Endothelial cell of umbilical vein (primary cell): ENCODE data around the gene MED27. TPM values are rescaled to one million over a fixed set of nuclear protein-coding genes. Genes with fewer than 3 reads are reported as not detected.

Source experiments
- BruUV-seq: library from RNA; stranded (reverse); fragments of 400-500 nt; replicated peaks from 2 replicates; lab custom pipeline; 2021; lab: Mats Ljungman, UMichigan
- CTCF ChIA-PET: fragments of 300-600, 350-600 bp; sonication (Branson Sonifier 250); formaldehyde crosslinking; loops from one replicate; lab custom pipeline; 2021; ENCODE audit warnings: antibody characterized with exemption, inconsistent platforms; lab: Charles Lee
- POLR2A ChIA-PET: fragments of 300-600, 350-600 bp; sonication (Branson Sonifier 250); formaldehyde crosslinking; loops from one replicate; lab custom pipeline; 2021; ENCODE audit warnings: antibody characterized with exemption, inconsistent platforms; lab: Charles Lee
- DNase-seq: peaks from one replicate; pipeline ENCODE4 v3.0.0-alpha.2; 2011; ENCODE audit warnings: low read depth, low spot score
- FAIRE-seq: peaks from 2 replicates; lab custom pipeline; 2011; peaks lifted over from hg19 to GRCh38; lab: Jason Lieb, UNC
- H2AFZ ChIP-seq: 2 replicates; pipeline ENCODE4 v1.6.0; 2012; ENCODE audit warnings: low read depth, low read length, control low read depth, inconsistent platforms
- H3K27ac ChIP-seq: 2 replicates; pipeline ENCODE4 v1.5.1; 2011; ENCODE audit warnings: low read depth, mild to moderate bottlenecking, control low read depth, low read length, moderate library complexity; ENCODE audit not compliant: insufficient read depth
- H3K27me3 ChIP-seq, 2 experiments: 2 replicates each; pipeline versions ENCODE4 v1.6.0 to v1.6.1; 2011; ENCODE audit warnings: low read length in 2 of 2, mixed read lengths in 1 of 2; ENCODE audit not compliant: control insufficient read depth in 2 of 2, insufficient read depth in 2 of 2
- H3K36me3 ChIP-seq, 2 experiments: 2 replicates in 1 of 2; 3 replicates in 1 of 2; pipeline ENCODE4 v1.5.1; 2011; ENCODE audit warnings: low read length in 2 of 2, mild to moderate bottlenecking in 1 of 2, moderate library complexity in 1 of 2; ENCODE audit not compliant: control insufficient read depth in 2 of 2, insufficient read depth in 2 of 2; ENCODE audit errors: extremely low read depth in 1 of 2
- H3K4me1 ChIP-seq: 3 replicates; pipeline ENCODE4 v1.5.1; 2011; ENCODE audit warnings: mild to moderate bottlenecking, low read length; ENCODE audit not compliant: control insufficient read depth, insufficient read depth; ENCODE audit errors: extremely low read depth
- H3K4me2 ChIP-seq: 2 replicates; pipeline ENCODE4 v1.6.1; 2011; ENCODE audit warnings: low read length, control low read depth, mixed read lengths; ENCODE audit not compliant: insufficient read depth
- H3K4me3 ChIP-seq, 3 experiments: fragments of 200-600 bp in 1 of 3; sonication (generic), shearing (Covaris generic) in 1 of 3; replicated peaks in 1 of 3; 2 replicates each; pipeline ENCODE4 v1.5.1; 2011 to 2016; ENCODE audit warnings: control low read depth in 3 of 3, low read length in 3 of 3, mild to moderate bottlenecking in 2 of 3, inconsistent platforms in 1 of 3, low read depth in 1 of 3, moderate library complexity in 1 of 3; ENCODE audit not compliant: insufficient read depth in 1 of 3
- H3K79me2 ChIP-seq: 2 replicates; pipeline ENCODE4 v1.6.0; 2012; ENCODE audit warnings: low read length, inconsistent platforms; ENCODE audit not compliant: control insufficient read depth, insufficient read depth
- H3K9ac ChIP-seq: replicated peaks from 2 replicates; pipeline ENCODE3; 2011; ENCODE audit warnings: low read length, control low read depth; ENCODE audit not compliant: insufficient read depth; ENCODE audit errors: extremely low read depth
- H3K9me1 ChIP-seq: replicated peaks from 3 replicates; pipeline ENCODE4 v1.6.0; 2011; ENCODE audit warnings: mild to moderate bottlenecking, low read length; ENCODE audit not compliant: control insufficient read depth, insufficient read depth; ENCODE audit errors: extremely low read depth
- H3K9me3 ChIP-seq: replicated peaks from 2 replicates; pipeline ENCODE4 v1.5.1; 2012; ENCODE audit warnings: low read length, inconsistent platforms; ENCODE audit not compliant: control insufficient read depth, insufficient read depth
- H4K20me1 ChIP-seq: replicated peaks from 2 replicates; pipeline ENCODE3; 2011; ENCODE audit warnings: mild to moderate bottlenecking, low read length; ENCODE audit not compliant: control insufficient read depth, insufficient read depth; ENCODE audit errors: extremely low read depth
- CTCF ChIP-seq, 2 donors: IDR thresholded peaks; 1 replicate in 1 of 2; 2 replicates in 1 of 2; pipeline ENCODE4 v1.5.1; 2011; ENCODE audit warnings: low read length in 2 of 2, mild to moderate bottlenecking in 2 of 2, moderate library complexity in 2 of 2, control low read depth in 1 of 2, inconsistent platforms in 1 of 2, low read depth in 1 of 2; ENCODE audit not compliant: insufficient read depth in 1 of 2; ENCODE audit errors: extremely low read depth in 1 of 2
- EZH2 ChIP-seq: IDR thresholded peaks from 2 replicates; pipeline ENCODE4 v1.6.1; 2012; ENCODE audit warnings: borderline replicate concordance, low read depth, mild to moderate bottlenecking, moderate library complexity, low read length, inconsistent platforms; ENCODE audit not compliant: severe bottlenecking
- FOS ChIP-seq: IDR thresholded peaks from 2 replicates; pipeline ENCODE4 v1.6.1; 2011; ENCODE audit warnings: mild to moderate bottlenecking, low read length, moderate library complexity, borderline replicate concordance; ENCODE audit not compliant: insufficient read depth
- GATA2 ChIP-seq: IDR thresholded peaks from 2 replicates; pipeline ENCODE4 v1.7.0; 2011; ENCODE audit warnings: low read depth, mild to moderate bottlenecking, moderate library complexity, mixed read lengths, low read length; ENCODE audit not compliant: insufficient read length, insufficient read depth
- JUN ChIP-seq: IDR thresholded peaks from 2 replicates; pipeline ENCODE4 v1.6.1; 2011; ENCODE audit warnings: borderline replicate concordance, low read depth; ENCODE audit not compliant: insufficient read length, insufficient read depth
- MYC ChIP-seq: IDR thresholded peaks from one replicate; pipeline ENCODE4 v1.6.1; 2011; ENCODE audit warnings: mild to moderate bottlenecking, low read depth, low read length
- POLR2A ChIP-seq: IDR thresholded peaks from 2 replicates; pipeline ENCODE4 v1.6.1; 2012; ENCODE audit warnings: low read depth, mild to moderate bottlenecking, control low read depth, low read length
- POLR2AphosphoS5 ChIP-seq: IDR thresholded peaks from 2 replicates; pipeline ENCODE4 v1.6.1; 2012; ENCODE audit warnings: low read depth, mild to moderate bottlenecking, control low read depth, low read length, moderate library complexity; ENCODE audit not compliant: insufficient read depth
- dilution Hi-C: fragments of 300-500 bp; cut with MboI; formaldehyde crosslinking; loops from one replicate; pipeline ENCODE4 v1.15.0; 2019; ENCODE audit warnings: low sequenced_read_pairs; ENCODE audit not compliant: extremely low pct_ligation_motif_present
- intact Hi-C: fragments of 100-400 bp; cut with micrococcal nuclease; formaldehyde crosslinking; loops from one replicate; pipeline ENCODE4 v1.10.0; 2022
- polyA plus RNA-seq, 4 experiments: library from polyadenylated mRNA; depleted of rRNA in 3 of 4; stranded (reverse) in 3 of 4; unstranded in 1 of 4; fragments of >200 nt; gene quantifications; 2 replicates each; pipeline versions ENCODE4 v1.2.1 to v1.2.3, GENCODE V29; 2011 to 2012; ENCODE audit warnings: missing spikeins in 1 of 4
- total RNA-seq: library from RNA; stranded (reverse); gene quantifications from 2 replicates; pipeline ENCODE4 v1.2.3, GENCODE V29; 2021
- TF ChIP-seq, protein P1 (sequence below): IDR thresholded peaks from 2 replicates; pipeline ENCODE4 v1.6.1; 2011; ENCODE audit not compliant: insufficient read depth, insufficient read length

MED27 gene
- total and polyA plus RNA-seq, 2 donors (not counting 3 experiments of a cell fraction or from before 2014, with no cell fraction given), result 27.9 to 47.8 TPM

GRCh38 chr9:131873335-131873734 lies 206.3 kb downstream of the MED27 start:
- Histone ChIP-seq H3K4me2 (no peak overlapping the region), H4K20me1 (no peaks in the 10 kb centered on the region), H3K27ac (no peak overlapping the region), H3K9ac (no peak overlapping the region), H3K79me2 (no peaks in the 10 kb centered on the region), H3K27me3 (no peaks in the 10 kb centered on the region), H3K36me3 (no peaks in the 10 kb centered on the region), H2AFZ (no peak overlapping the region), H3K4me3 (no peak overlapping the region), H3K4me1 (peaks cover 4% of the 10 kb centered on the region), H3K9me1 (no peaks in the 10 kb centered on the region), H3K9me3 (no peaks in the 10 kb centered on the region)
- no TSS peak for BruUV-seq
- ChIA-PET CTCF (no interaction called here), POLR2A (no interaction called here)
- dilution Hi-C loops, result no loop called here
- DNase-seq (no peak), FAIRE-seq (no peak)
- TF ChIP-seq, protein P1, sequence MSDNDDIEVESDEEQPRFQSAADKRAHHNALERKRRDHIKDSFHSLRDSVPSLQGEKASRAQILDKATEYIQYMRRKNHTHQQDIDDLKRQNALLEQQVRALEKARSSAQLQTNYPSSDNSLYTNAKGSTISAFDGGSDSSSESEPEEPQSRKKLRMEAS, result no peak
- TF ChIP-seq GATA2, result no peak
- TF ChIP-seq FOS, result no peak
- no peak for TF ChIP-seq CTCF (IDR thresholded peaks at IDR 0.05; ENCODE audit: extremely low read depth in 1 of 2, insufficient read depth in 1 of 2, low read depth in 1 of 2, low read length in 2 of 2)
- no peak for TF ChIP-seq POLR2A
- TF ChIP-seq JUN, result no peak
- no peak for TF ChIP-seq EZH2
- no peak for TF ChIP-seq MYC
- TF ChIP-seq POLR2AphosphoS5, result no peak
- intact Hi-C loops, result no loop called here
